Adrenal gland (tissue), 12 donors: ENCODE measurements around the gene NDC80. TPM values are rescaled to one million over a fixed set of nuclear protein-coding genes. Genes with fewer than 3 reads are reported as not detected.

ENCODE experiments used
- DNase-seq, 7 donors: peaks; one replicate each; pipeline ENCODE4 v3.0.0-alpha.2; 2019 to 2020
- H3K27ac ChIP-seq, 5 donors: fragments of 200-600 bp; sonication (generic) in 4 of 5; 1 replicate in 3 of 5; 2 replicates in 2 of 5; pipeline versions ENCODE4 v1.5.1 to v1.8.0; 2016 to 2020; ENCODE audit warnings: mild to moderate bottlenecking in 1 of 5
- H3K27me3 ChIP-seq: fragments of 200-600 bp; 2 replicates; pipeline ENCODE4 v1.8.0; 2021
- H3K36me3 ChIP-seq, 2 donors: fragments of 200-600 bp; replicated peaks in 1 of 2; 1 replicate in 1 of 2; 2 replicates in 1 of 2; pipeline versions ENCODE4 v1.5.1 to v1.8.0; 2018 to 2022
- H3K4me1 ChIP-seq, 2 donors: fragments of 200-600 bp; replicated peaks in 1 of 2; 1 replicate in 1 of 2; 2 replicates in 1 of 2; pipeline versions ENCODE4 v1.5.1 to v1.8.0; 2018 to 2021
- H3K4me3 ChIP-seq, 4 donors: fragments of 200-600 bp; sonication (generic) in 3 of 4; one replicate each; pipeline ENCODE4 v1.5.1; 2016 to 2018
- H3K9me3 ChIP-seq, 3 donors: fragments of 200-600 bp; sonication (generic) in 1 of 3; replicated peaks in 1 of 3; 1 replicate in 2 of 3; 2 replicates in 1 of 3; pipeline versions ENCODE4 v1.5.1 to v1.8.0; 2016 to 2021
- POLR2A ChIP-seq, 2 donors: fragments of 450-650 bp; IDR thresholded peaks; one replicate each; pipeline ENCODE4 v1.6.1; 2017; ENCODE audit warnings: antibody characterized with exemption in 2 of 2, mild to moderate bottlenecking in 2 of 2, moderate library complexity in 1 of 2
- WGBS, 4 donors: extraction: QIAGEN DNeasy Blood & Tissue Kit in 2 of 4; methylation state at CpG; one replicate each; pipeline versions ENCODE4 v1.1.5 to v1.1.7; 2013 to 2017; 5-methylcytosine and 5-hydroxymethylcytosine counted together
- intact Hi-C, 2 donors: fragments of 100-400 bp; cut with DNase I; formaldehyde crosslinking; loops; one replicate each; pipeline versions ENCODE4 v1.14.1 to v1.15.0; 2022 to 2023
- polyA plus RNA-seq, 3 donors: library from polyadenylated mRNA; stranded (reverse); fragments of 200-250 nt in 2 of 3; fragments of 350-450 nt in 1 of 3; fragmentation: Illumina TruSeq in 1 of 3; extraction: RNeasy Lipid Tissue Mini Kit (QIAGEN cat#74804) in 1 of 3; gene quantifications; one replicate each; pipeline ENCODE4 v1.2.3, GENCODE V29; 2013 to 2014
- total RNA-seq, 9 donors: library from RNA; depleted of rRNA in 4 of 9; stranded (reverse); fragments of >200 nt in 4 of 9; fragments of 120-200 nt in 1 of 9; fragmentation: NEBNext Ultra II Directional in 1 of 9; extraction: Animal tissue kit (Norgen Biotek cat#: 25700) in 1 of 9; gene quantifications; one replicate each; pipeline versions ENCODE4 v1.1.0 to v1.2.4, GENCODE V29; 2013 to 2023
- TF ChIP-seq, protein P1 (sequence below), 6 experiments: fragments of 450-650 bp in 4 of 6; fragments of 200-600 bp in 2 of 6; sonication (generic) in 1 of 6; IDR thresholded peaks; 1 replicate in 5 of 6; 2 replicates in 1 of 6; pipeline versions ENCODE4 v1.5.1 to v1.8.0; 2016 to 2021; ENCODE audit warnings: antibody characterized with exemption in 6 of 6, mild to moderate bottlenecking in 2 of 6, moderate library complexity in 1 of 6
- donor health status: healthy with polysubstance abuse.
- donor health status: Bipolar disorder and iron deficiency.
- donor health status: DM: yes; HTN: yes; CAD: no.
- donor health status: DM: no; HTN: no; CAD: no.
- donor health status: DM: no; HTN: no; CAD: no.
- donor health status: DM: yes; HTN: yes; CAD: no.

Gene NDC80
- total and polyA plus RNA-seq, 12 donors, result 0.35 to 15.4 (median 0.84) TPM; not detected in 1

DNA sequence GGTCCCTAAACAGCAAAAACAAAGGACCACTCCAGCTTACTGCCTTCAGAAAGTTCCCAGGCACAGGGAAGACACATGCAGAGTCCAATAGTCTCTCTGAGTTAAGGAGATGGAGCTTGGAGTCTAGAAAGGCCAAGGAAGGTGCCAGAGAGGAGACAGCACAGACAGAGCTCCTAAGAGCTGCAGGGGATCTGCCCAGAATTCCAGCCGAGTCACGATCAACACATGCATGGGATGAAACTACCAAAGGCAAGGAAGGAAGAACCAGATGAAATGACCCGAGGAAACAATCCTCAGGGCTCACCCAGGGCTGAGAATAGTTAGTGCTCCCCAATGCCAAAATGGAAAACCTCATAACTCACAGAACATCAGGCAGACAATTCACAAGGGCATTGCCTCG lies 15.5 kb upstream of the NDC80 start:
- TF ChIP-seq, protein P1, sequence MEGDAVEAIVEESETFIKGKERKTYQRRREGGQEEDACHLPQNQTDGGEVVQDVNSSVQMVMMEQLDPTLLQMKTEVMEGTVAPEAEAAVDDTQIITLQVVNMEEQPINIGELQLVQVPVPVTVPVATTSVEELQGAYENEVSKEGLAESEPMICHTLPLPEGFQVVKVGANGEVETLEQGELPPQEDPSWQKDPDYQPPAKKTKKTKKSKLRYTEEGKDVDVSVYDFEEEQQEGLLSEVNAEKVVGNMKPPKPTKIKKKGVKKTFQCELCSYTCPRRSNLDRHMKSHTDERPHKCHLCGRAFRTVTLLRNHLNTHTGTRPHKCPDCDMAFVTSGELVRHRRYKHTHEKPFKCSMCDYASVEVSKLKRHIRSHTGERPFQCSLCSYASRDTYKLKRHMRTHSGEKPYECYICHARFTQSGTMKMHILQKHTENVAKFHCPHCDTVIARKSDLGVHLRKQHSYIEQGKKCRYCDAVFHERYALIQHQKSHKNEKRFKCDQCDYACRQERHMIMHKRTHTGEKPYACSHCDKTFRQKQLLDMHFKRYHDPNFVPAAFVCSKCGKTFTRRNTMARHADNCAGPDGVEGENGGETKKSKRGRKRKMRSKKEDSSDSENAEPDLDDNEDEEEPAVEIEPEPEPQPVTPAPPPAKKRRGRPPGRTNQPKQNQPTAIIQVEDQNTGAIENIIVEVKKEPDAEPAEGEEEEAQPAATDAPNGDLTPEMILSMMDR (IDR thresholded peaks at IDR 0.05), result no peak
- no peak for TF ChIP-seq POLR2A (IDR thresholded peaks at IDR 0.05)
- no peaks in the 10 kb centered on the region for H3K27me3 ChIP-seq
- DNase-seq, result no peak
- 77 to 90% (median 82%) methylated on average over 4 of the region's 4 CpGs for WGBS, 4 donors
- no peak overlapping the region for H3K27ac ChIP-seq
- H3K9me3 ChIP-seq, result no peaks in the 10 kb centered on the region
- intact Hi-C loops, result no loop called here
- no peak overlapping the region for H3K4me3 ChIP-seq
- H3K4me1 ChIP-seq, result no peaks in the 10 kb centered on the region
- no peaks in the 10 kb centered on the region for H3K36me3 ChIP-seq

DNA sequence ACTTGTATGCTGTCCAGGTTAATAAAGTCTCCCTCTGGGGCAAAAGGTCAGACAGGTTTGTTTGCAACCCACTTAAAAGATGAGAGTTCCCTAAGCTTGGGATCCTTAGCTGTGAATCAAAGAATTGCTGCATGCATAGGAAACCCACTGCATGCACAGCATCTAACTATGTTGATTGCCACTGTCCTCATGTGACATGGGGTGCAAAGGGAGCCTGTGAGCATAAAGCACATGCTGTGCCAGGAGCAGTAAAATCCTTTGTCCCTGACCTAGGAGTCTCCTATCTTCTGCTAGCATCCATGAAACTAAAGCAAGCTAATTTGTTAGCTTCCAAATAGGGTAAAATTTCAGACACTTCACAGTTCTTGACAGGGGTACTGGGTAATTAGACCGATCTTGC lies 13.8 kb upstream of the NDC80 start:
- H3K4me1 ChIP-seq, result no peaks in the 10 kb centered on the region
- no peak overlapping the region for H3K27ac ChIP-seq
- no peaks in the 10 kb centered on the region for H3K27me3 ChIP-seq
- TF ChIP-seq, protein P1 (IDR thresholded peaks at IDR 0.05), result no peak
- no peak for TF ChIP-seq POLR2A (IDR thresholded peaks at IDR 0.05)
- H3K4me3 ChIP-seq, result no peak overlapping the region
- no peaks in the 10 kb centered on the region for H3K36me3 ChIP-seq
- no peaks in the 10 kb centered on the region for H3K9me3 ChIP-seq
- intact Hi-C loops, result no loop called here
- DNase-seq, result no peak
- WGBS, 4 donors, result 50 to 100% (median 57%) methylated on average over 1 of the region's 1 CpG

DNA sequence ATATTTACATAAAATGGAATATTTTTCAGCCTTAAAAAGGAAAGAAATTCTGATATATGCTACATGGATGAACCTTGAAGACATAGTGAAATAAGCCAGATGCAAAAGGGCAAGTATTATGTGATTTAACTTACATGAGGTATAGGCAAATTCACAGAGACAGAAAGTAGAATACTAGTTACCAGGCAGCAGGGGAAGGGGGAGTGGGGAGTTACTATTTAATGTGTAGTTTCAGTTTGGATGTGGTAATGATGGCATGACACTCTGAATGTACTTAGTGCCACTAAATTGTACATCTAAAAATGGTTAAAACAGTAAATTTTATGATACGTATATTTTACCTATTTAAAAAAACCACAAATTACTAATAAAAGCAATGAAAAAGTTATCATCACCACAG lies 12.1 kb upstream of the NDC80 start:
- H3K27ac ChIP-seq, result no peak overlapping the region
- no peak for TF ChIP-seq POLR2A (IDR thresholded peaks at IDR 0.05)
- TF ChIP-seq, protein P1 (IDR thresholded peaks at IDR 0.05), result no peak
- 91 to 98% (median 92%) methylated on average over 1 of the region's 1 CpG for WGBS, 4 donors
- no peaks in the 10 kb centered on the region for H3K4me1 ChIP-seq
- no peaks in the 10 kb centered on the region for H3K9me3 ChIP-seq
- no peak for DNase-seq
- no peak overlapping the region for H3K4me3 ChIP-seq
- intact Hi-C loops, result no loop called here
- no peaks in the 10 kb centered on the region for H3K27me3 ChIP-seq
- H3K36me3 ChIP-seq, result no peaks in the 10 kb centered on the region

DNA sequence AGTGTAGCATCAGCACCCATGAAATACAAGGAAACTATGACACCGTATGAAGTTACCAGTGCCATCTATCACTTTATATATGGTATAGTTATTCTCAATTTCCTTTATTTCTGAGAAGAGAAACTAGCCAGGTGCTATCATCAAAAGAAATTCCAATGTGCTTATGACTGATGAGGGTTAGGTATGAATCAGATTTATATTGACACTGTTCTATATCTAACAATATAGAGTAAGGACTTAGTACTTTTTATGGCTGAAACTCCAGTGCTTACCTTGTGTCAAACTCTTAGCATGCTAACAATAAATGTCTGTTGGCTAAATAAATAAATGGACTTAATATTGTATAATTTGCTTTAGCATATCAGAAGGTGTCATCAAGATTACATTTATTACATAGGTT lies 7.0 kb upstream of the NDC80 start:
- H3K27ac ChIP-seq, result no peak overlapping the region
- no peak for DNase-seq
- no peaks in the 10 kb centered on the region for H3K4me1 ChIP-seq
- intact Hi-C loops, result no loop called here
- 89 to 100% (median 97%) methylated on average over 1 of the region's 1 CpG for WGBS, 4 donors
- no peak overlapping the region for H3K4me3 ChIP-seq
- no peaks in the 10 kb centered on the region for H3K9me3 ChIP-seq
- H3K36me3 ChIP-seq, result no peaks in the 10 kb centered on the region
- no peak for TF ChIP-seq POLR2A (IDR thresholded peaks at IDR 0.05)
- TF ChIP-seq, protein P1 (IDR thresholded peaks at IDR 0.05), result no peak
- H3K27me3 ChIP-seq, result no peaks in the 10 kb centered on the region
